K562 treated with DMSO at 1 percent for 24 hours (cell line): ENCODE results near the gene SMCHD1. TPM values are rescaled to one million over a fixed set of nuclear protein-coding genes. Genes with fewer than 3 reads are reported as not detected.

Source experiments
- total RNA-seq: library from RNA; unstranded; fragments of 300-600 nt; gene quantifications from 2 replicates; pipeline ENCODE4 v1.2.3, GENCODE V29; 2022; ENCODE audit warnings: low read depth; ENCODE audit not compliant: insufficient read depth

SMCHD1 gene
- total RNA-seq: 27.2 and 32.5 TPM in 2 replicates

GRCh38 chr18:2655178-2655953, at the start of gene SMCHD1:
SMCHD1 (plus strand) TSS chr18:2655726; CDS start chr18:2656076, 350 bp downstream.

GRCh38 chr18:2846636-2847316, 191.2 kb downstream of the SMCHD1 start, which contains the start of gene EMILIN2:
EMILIN2 (plus strand) TSS chr18:2847006; CDS start chr18:2847189, 183 bp downstream.

Other genes starting within 250 kb of the SMCHD1 start
- 6.9 and 8.1 TPM in 2 replicates for gene METTL4, start 84.2 kb upstream of the SMCHD1 start, total RNA-seq
- 53.5 and 64.6 TPM in 2 replicates for gene NDC80, start 84.2 kb upstream of the SMCHD1 start, total RNA-seq
- gene EMILIN2, start 191.3 kb downstream of the SMCHD1 start, total RNA-seq: 1.9 and 2.4 TPM in 2 replicates